Spleen (tissue), 11 donors: Measurements from ENCODE around the gene SEMA3G. TPM values are rescaled to one million over a fixed set of nuclear protein-coding genes. Genes with fewer than 3 reads are reported as not detected.

Experiments
- DNase-seq: peaks from one replicate; pipeline ENCODE4 v3.0.0-alpha.2; 2020
- H3K27ac ChIP-seq, 8 donors: fragments of 200-600 bp; sonication (generic) in 7 of 8; 1 replicate in 4 of 8; 2 replicates in 4 of 8; pipeline versions ENCODE4 v1.5.0 to v1.8.0; 2016 to 2021; ENCODE audit warnings: inconsistent platforms in 4 of 8, mild to moderate bottlenecking in 4 of 8, moderate library complexity in 1 of 8
- H3K27me3 ChIP-seq, 7 donors: fragments of 200-600 bp; sonication (generic) in 6 of 7; replicated peaks in 1 of 7; 1 replicate in 4 of 7; 2 replicates in 3 of 7; pipeline versions ENCODE4 v1.5.0 to v1.8.0; 2016 to 2021; ENCODE audit warnings: inconsistent platforms in 3 of 7, mild to moderate bottlenecking in 1 of 7
- H3K36me3 ChIP-seq, 6 donors: fragments of 200-600 bp; sonication (generic) in 5 of 6; 1 replicate in 4 of 6; 2 replicates in 2 of 6; pipeline versions ENCODE4 v1.5.0 to v1.8.0; 2016 to 2021; ENCODE audit warnings: inconsistent platforms in 2 of 6
- H3K4me1 ChIP-seq, 6 donors: fragments of 200-600 bp; sonication (generic) in 5 of 6; 1 replicate in 3 of 6; 2 replicates in 3 of 6; pipeline versions ENCODE4 v1.5.0 to v1.8.0; 2016 to 2021; ENCODE audit warnings: inconsistent platforms in 3 of 6
- H3K4me3 ChIP-seq, 8 donors: fragments of 200-600 bp; sonication (generic) in 7 of 8; 1 replicate in 4 of 8; 2 replicates in 4 of 8; pipeline versions ENCODE4 v1.5.0 to v1.8.0; 2016 to 2021; ENCODE audit warnings: inconsistent platforms in 4 of 8, mild to moderate bottlenecking in 4 of 8, moderate library complexity in 2 of 8
- H3K9me3 ChIP-seq, 8 donors: fragments of 200-600 bp; sonication (generic) in 7 of 8; 1 replicate in 4 of 8; 2 replicates in 4 of 8; pipeline versions ENCODE4 v1.5.0 to v1.8.0; 2016 to 2021; ENCODE audit warnings: inconsistent platforms in 4 of 8
- CTCF ChIP-seq, 11 experiments: fragments of 200-600 bp in 7 of 11; fragments of 450-650 bp in 4 of 11; sonication (generic) in 4 of 11; IDR thresholded peaks in 8 of 11; conservative IDR thresholded peaks in 3 of 11; 1 replicate in 7 of 11; 2 replicates in 4 of 11; pipeline versions ENCODE4 v1.4.0 to v1.8.0; 2016 to 2021; ENCODE audit warnings: antibody characterized with exemption in 11 of 11, inconsistent platforms in 4 of 11, mild to moderate bottlenecking in 1 of 11
- POLR2A ChIP-seq, 3 donors: fragments of 450-650 bp; IDR thresholded peaks; one replicate each; pipeline ENCODE4 v1.5.1; 2017; ENCODE audit warnings: antibody characterized with exemption in 3 of 3, mild to moderate bottlenecking in 1 of 3
- POLR2AphosphoS5 ChIP-seq, 3 donors: sonication (generic); formaldehyde crosslinking; IDR thresholded peaks; one replicate each; pipeline ENCODE4 v1.5.1; 2017; ENCODE audit warnings: antibody characterized with exemption in 3 of 3
- WGBS, 5 donors: extraction: QIAGEN DNeasy Blood & Tissue Kit in 3 of 5; methylation state at CpG; one replicate each; pipeline versions ENCODE4 v1.1.5 to v1.1.7; 2013 to 2018; 5-methylcytosine and 5-hydroxymethylcytosine counted together
- intact Hi-C: fragments of 100-400 bp; cut with DNase I; formaldehyde crosslinking; loops from one replicate; pipeline ENCODE4 v1.15.0; 2023; ENCODE audit warnings: low total_unique reads
- polyA plus RNA-seq, 3 donors: library from polyadenylated mRNA; stranded (reverse); fragments of 200-250 nt; gene quantifications; one replicate each; pipeline ENCODE4 v1.2.1, GENCODE V29; 2013
- total RNA-seq, 7 donors: library from RNA; depleted of rRNA in 3 of 7; stranded (reverse); fragments of >200 nt in 3 of 7; fragmentation: NEBNext Ultra II Directional in 4 of 7; extraction: Animal tissue kit (Norgen Biotek cat#: 25700) in 4 of 7; gene quantifications; one replicate each; pipeline versions ENCODE4 v1.1.0 to v1.2.1, GENCODE V29; 2016 to 2021
- donor health status: healthy with polysubstance abuse.
- donor health status: DM: no; HTN: no; CAD: no; lungs with moderate emphysema.
- donor health status: DM: no; HTN: no; CAD: no.
- donor health status: Bipolar disorder and iron deficiency.
- donor health status: healthy.
- donor health status: DM: no; HTN: no; CAD: no.
- donor health status: DM: yes; HTN: yes; CAD: no.

The SEMA3G gene
- total and polyA plus RNA-seq, 10 donors, result 1.0 to 20.2 (median 9.5) TPM

DNA sequence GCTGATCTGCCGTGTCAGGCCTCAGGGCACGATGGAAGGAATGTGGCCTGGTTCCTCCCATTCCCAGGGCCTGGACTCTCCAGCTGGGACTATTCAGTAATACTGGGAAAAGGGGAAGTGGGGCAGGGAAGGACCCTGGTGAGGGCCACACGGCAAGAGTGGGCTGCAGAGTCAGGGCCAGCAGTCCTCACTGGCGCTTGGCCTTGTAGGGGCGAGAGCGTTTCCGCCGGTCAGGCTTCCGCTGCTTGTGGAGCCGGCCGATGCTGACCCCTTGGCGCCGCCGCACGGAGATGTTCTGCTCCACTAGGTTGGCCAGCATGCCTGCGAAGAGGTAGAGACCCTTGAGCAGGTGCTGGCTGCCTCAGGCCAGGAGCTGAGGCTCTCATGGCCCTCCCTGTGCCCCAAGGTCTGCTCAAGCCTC lies 42.8 kb downstream of the SEMA3G start:
- intact Hi-C loops, result no loop called here
- TF ChIP-seq CTCF (IDR thresholded peaks at IDR 0.05 in 8 of 11, conservative IDR thresholded peaks at IDR 0.05 in 3 of 11) (no peak), POLR2AphosphoS5 (IDR thresholded peaks at IDR 0.05) (peak in 1 of 3 donors; percentile 55)
- no peaks in the 10 kb centered on the region for H3K27me3 ChIP-seq
- H3K4me1 ChIP-seq, result peaks cover 0 to 24% (median 2%) of the 10 kb centered on the region in 6 donors
- H3K9me3 ChIP-seq, result no peaks in the 10 kb centered on the region
- peaks cover 0 to 100% (median 70%) of the 10 kb centered on the region in 6 donors for H3K36me3 ChIP-seq
- WGBS, 5 donors, result 78 to 97% (median 94%) methylated on average over 2 to 16 of the region's 16 CpGs
- H3K4me3 ChIP-seq, result no peak overlapping the region
- H3K27ac ChIP-seq, result no peak overlapping the region
- peak; percentile 72 for DNase-seq

GRCh38 chr3:52401551-52401950 lies 43.4 kb downstream of the SEMA3G start:
- no peak overlapping the region for H3K27ac ChIP-seq
- intact Hi-C loops, result no loop called here
- WGBS, 5 donors, result 97 to 100% (median 100%) methylated on average over 1 of the region's 1 CpG
- DNase-seq, result peak; percentile 63
- H3K9me3 ChIP-seq, result no peaks in the 10 kb centered on the region
- peaks cover 0 to 100% (median 65%) of the 10 kb centered on the region in 6 donors for H3K36me3 ChIP-seq
- TF ChIP-seq CTCF (IDR thresholded peaks at IDR 0.05 in 8 of 11, conservative IDR thresholded peaks at IDR 0.05 in 3 of 11) (no peak), POLR2AphosphoS5 (IDR thresholded peaks at IDR 0.05) (no peak), POLR2A (IDR thresholded peaks at IDR 0.05) (no peak)
- H3K4me3 ChIP-seq, result no peak overlapping the region
- peaks cover 0 to 18% (median 2%) of the 10 kb centered on the region in 6 donors for H3K4me1 ChIP-seq
- H3K27me3 ChIP-seq, result no peaks in the 10 kb centered on the region

- peaks cover 0 to 99% (median 59%) of the 10 kb centered on the region in 6 donors for H3K36me3 ChIP-seq
- H3K4me1 ChIP-seq, result peaks cover 0 to 13% (median 0%) of the 10 kb centered on the region in 6 donors
- intact Hi-C loops, result no loop called here
- no peak overlapping the region for H3K4me3 ChIP-seq
- WGBS, 5 donors, result 57 to 83% (median 80%) methylated on average over 1 of the region's 1 CpG
- DNase-seq, result peak; percentile 39
- H3K9me3 ChIP-seq, result no peaks in the 10 kb centered on the region
- no peaks in the 10 kb centered on the region for H3K27me3 ChIP-seq
- H3K27ac ChIP-seq, result no peak overlapping the region
- no peak for TF ChIP-seq CTCF (IDR thresholded peaks at IDR 0.05 in 8 of 11, conservative IDR thresholded peaks at IDR 0.05 in 3 of 11)
- no peak for TF ChIP-seq POLR2AphosphoS5 (IDR thresholded peaks at IDR 0.05)
- TF ChIP-seq POLR2A (IDR thresholded peaks at IDR 0.05), result no peak
Observed at GRCh38 chr3:52401021-52401420, 43.9 kb downstream of the SEMA3G start.

DNA sequence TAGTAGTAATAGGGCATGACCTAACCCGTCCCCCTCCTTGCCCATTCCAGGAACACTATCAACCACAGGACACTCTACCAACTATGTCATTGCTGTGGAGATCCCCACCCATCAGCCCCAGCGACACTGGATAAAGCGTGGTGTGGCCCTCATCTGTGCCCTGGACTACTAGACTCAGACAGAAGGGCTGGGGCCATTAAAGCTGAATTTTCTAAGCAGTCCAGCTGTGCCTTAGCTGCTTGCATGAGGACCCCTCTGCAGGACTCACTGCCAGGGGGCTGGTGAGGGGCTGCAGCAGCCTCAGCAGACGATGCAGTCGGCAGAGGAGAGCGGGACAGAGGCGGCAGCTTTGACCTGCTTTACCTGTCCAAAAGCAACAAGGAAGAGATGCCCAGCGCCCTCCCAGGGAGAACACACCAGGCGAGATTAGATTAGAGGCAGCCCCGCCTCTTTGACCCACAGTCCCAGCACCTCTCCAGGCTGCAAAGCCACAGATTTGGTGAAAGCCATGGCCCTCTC lies 44.6 kb downstream of the SEMA3G start:
- DNase-seq, result peak; percentile 64
- H3K4me3 ChIP-seq, result no peak overlapping the region
- H3K4me1 ChIP-seq, result peaks cover 0 to 11% (median 0%) of the 10 kb centered on the region in 6 donors
- peaks cover 0 to 95% (median 52%) of the 10 kb centered on the region in 6 donors for H3K36me3 ChIP-seq
- TF ChIP-seq POLR2A (IDR thresholded peaks at IDR 0.05) (no peak), CTCF (IDR thresholded peaks at IDR 0.05 in 8 of 11, conservative IDR thresholded peaks at IDR 0.05 in 3 of 11) (no peak), POLR2AphosphoS5 (IDR thresholded peaks at IDR 0.05) (peak in 2 of 3 donors; percentile 18 to 45)
- 92 to 96% (median 93%) methylated on average over 6 to 10 of the region's 10 CpGs for WGBS, 5 donors
- intact Hi-C loops, result no loop called here
- H3K9me3 ChIP-seq, result no peaks in the 10 kb centered on the region
- no peaks in the 10 kb centered on the region for H3K27me3 ChIP-seq
- no peak overlapping the region for H3K27ac ChIP-seq
